GM12864 (cell line): ENCODE measurements around the gene CYTH2.
A peak's percentile ranks its signal among the peaks of the same experiment; 100 is the strongest.

ENCODE experiments used
- DNase-seq: peaks from one replicate; pipeline ENCODE4 v3.0.0-alpha.2; 2011; ENCODE audit warnings: low read depth
- H3K4me3 ChIP-seq: 2 replicates; pipeline ENCODE4 v1.5.1; 2011; ENCODE audit warnings: mild to moderate bottlenecking, low read depth, low read length, control low read depth
- CTCF ChIP-seq: IDR thresholded peaks from 2 replicates; pipeline ENCODE4 v1.5.1; 2011; ENCODE audit warnings: low read depth, mild to moderate bottlenecking, moderate library complexity, low read length, control low read depth, inconsistent platforms; ENCODE audit errors: missing control alignments

CYTH2 gene

GRCh38 chr19:48496959-48497727 is 28.0 kb downstream of the CYTH2 start:
- TF ChIP-seq CTCF = no peak
- no peak for DNase-seq
- no peak overlapping the region for H3K4me3 ChIP-seq

DNA sequence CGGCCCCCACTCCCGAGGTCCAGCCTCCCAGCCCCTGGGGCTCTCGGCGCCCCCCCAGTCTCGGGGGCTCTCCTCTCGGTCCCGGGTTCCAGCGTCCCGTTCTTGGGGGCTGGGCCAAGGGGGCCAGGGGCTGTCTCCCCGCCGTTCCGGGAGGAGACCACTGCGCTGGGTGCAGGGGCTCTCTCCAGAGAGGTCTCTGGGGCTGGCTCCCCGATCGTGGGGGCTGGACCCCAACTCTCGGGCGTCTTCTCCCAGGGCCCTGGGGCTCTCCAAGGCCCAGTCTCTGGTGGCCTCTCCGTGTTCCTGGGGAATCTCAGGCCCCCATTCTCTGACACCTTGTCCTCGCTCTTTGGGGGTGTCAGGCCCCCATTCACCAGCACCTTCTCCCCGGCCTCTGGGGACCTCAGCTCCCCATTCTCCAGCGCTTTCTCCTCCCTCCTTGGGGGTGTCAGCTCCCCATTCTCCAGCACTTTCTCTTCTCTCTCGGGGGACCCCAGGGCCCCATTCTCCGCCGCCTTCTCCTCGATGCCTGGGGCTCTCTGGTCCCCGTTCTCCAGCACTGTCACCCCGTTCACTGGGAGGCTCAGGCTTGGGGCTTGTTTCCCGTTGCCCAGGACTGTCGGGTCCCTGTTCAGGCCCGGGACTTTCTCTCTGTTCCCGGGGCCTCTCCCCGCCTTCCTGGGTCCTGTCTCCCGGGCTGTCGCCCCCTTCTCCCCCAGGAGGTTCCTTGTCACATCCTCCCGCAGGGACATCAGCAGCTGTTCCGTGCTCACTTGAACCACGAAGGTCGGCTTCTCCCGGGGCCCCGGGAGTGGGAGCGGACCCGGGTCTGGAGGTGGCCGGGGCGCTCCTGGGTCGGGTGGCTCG is 28.8 kb downstream of the CYTH2 start:
- no peak for TF ChIP-seq CTCF
- H3K4me3 ChIP-seq = no peak overlapping the region
- no peak for DNase-seq

GRCh38 chr19:48498595-48499311 is 29.6 kb downstream of the CYTH2 start:
- TF ChIP-seq CTCF = no peak
- no peak overlapping the region for H3K4me3 ChIP-seq
- no peak for DNase-seq

DNA sequence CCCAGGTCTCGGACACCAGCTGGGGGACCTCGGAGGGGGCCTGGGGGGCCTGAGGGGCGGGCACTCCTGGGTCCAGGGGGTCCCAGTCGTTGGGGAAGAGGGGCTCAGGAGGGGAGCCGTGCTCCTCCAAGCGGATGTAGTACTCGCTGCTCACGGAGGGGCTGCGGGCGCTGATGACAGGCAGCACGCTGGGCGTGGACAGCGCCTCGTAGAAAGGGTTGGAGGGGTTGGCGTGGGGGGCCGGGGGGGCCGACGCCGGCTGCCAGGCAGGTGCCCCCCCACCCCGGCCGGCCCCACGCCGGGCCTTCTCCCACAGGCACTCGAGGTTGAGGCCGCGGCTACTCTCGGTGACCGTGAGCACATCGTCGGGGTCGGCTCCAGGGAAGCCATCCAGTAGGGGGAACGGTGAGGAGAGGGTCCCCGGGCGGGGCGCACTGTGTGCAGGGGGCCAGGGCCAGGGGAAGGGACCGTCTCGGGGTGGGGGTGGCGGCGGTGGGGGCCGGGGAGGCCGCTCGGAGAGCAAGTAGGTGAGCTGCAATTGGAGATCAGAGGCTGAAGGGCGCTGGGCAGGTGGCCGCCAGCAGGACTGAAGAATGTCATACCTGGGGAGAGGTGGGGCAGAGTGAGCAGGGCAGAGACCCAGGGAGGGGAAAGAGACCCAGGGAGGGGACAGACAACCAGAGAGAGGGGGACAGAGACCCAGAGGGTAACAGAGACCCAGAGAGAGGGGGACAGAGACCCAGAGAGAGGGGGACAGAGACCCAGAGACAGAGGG is 30.3 kb downstream of the CYTH2 start:
- no peak for DNase-seq
- H3K4me3 ChIP-seq = no peak overlapping the region
- no peak for TF ChIP-seq CTCF

- TF ChIP-seq CTCF = no peak
- H3K4me3 ChIP-seq = peak overlapping the region; percentile 20
- DNase-seq = no peak
Observed at GRCh38 chr19:48500830-48501493, 31.8 kb downstream of the CYTH2 start.
